Neural progenitor cell (in vitro differentiated cells): ENCODE results near the gene STMN3.

Experiments
- EZH2 ChIP-seq: fragments of 200-600 bp; sonication (generic); IDR thresholded peaks from 2 replicates; pipeline ENCODE4 v1.6.1; 2017; ENCODE audit warnings: antibody characterized with exemption, mild to moderate bottlenecking, moderate library complexity
- TF ChIP-seq, protein P1 (sequence below): fragments of 200-600 bp; sonication (generic); IDR thresholded peaks from 2 replicates; pipeline ENCODE4 v1.5.1; 2017; ENCODE audit warnings: antibody characterized with exemption, mild to moderate bottlenecking

DNA sequence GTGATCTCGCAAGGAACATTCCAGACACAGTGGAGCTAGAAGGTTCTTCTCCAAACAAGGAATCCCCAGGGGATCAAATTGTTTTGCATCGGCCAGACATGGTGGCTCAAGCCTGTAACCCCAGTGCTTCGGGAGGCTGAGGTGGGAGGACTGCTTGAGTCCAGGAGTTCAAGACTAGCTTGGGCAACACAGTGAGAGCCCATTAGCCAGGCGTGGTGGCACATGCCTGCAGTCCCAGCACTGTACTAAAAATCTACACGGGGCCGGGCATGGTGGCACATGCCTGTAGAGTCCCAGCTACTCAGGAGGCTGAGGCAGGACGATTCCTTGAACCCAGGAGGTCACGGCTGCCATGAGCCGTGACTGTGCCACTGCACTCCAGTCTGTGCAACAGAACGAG is 41.6 kb downstream of the STMN3 start:
- TF ChIP-seq EZH2 = no peak
- TF ChIP-seq, protein P1, sequence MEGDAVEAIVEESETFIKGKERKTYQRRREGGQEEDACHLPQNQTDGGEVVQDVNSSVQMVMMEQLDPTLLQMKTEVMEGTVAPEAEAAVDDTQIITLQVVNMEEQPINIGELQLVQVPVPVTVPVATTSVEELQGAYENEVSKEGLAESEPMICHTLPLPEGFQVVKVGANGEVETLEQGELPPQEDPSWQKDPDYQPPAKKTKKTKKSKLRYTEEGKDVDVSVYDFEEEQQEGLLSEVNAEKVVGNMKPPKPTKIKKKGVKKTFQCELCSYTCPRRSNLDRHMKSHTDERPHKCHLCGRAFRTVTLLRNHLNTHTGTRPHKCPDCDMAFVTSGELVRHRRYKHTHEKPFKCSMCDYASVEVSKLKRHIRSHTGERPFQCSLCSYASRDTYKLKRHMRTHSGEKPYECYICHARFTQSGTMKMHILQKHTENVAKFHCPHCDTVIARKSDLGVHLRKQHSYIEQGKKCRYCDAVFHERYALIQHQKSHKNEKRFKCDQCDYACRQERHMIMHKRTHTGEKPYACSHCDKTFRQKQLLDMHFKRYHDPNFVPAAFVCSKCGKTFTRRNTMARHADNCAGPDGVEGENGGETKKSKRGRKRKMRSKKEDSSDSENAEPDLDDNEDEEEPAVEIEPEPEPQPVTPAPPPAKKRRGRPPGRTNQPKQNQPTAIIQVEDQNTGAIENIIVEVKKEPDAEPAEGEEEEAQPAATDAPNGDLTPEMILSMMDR = no peak
